ENCODE results near the gene UNC5A. TPM values are rescaled to one million over a fixed set of nuclear protein-coding genes. Genes with fewer than 3 reads are reported as not detected.
A peak's percentile ranks its signal among the peaks of the same experiment; 100 is the strongest.

Gene UNC5A
- total RNA-seq, 1 donor = not detected

- Histone ChIP-seq H3K27me3 (ENCODE audit: insufficient read depth, low read length) (no peaks in the 10 kb centered on the region), H3K4me1 (ENCODE audit: insufficient read depth, low read length) (no peaks in the 10 kb centered on the region), H3K9me3 (ENCODE audit: low read depth, low read length) (no peaks in the 10 kb centered on the region), H3K4me3 (ENCODE audit: low read length) (no peak overlapping the region)
These were observed 76.2 kb downstream of the UNC5A start for GRCh38 chr5:176886336-176887251.

GRCh38 chr5:176887252-176887849 lies 77.0 kb downstream of the UNC5A start:
- H3K27me3 ChIP-seq (ENCODE audit: insufficient read depth, low read length) = no peaks in the 10 kb centered on the region
- H3K9me3 ChIP-seq (ENCODE audit: low read depth, low read length) = no peaks in the 10 kb centered on the region
- no peak overlapping the region for H3K4me3 ChIP-seq (ENCODE audit: low read length)
- peaks cover 6% of the 10 kb centered on the region for H3K4me1 ChIP-seq (ENCODE audit: insufficient read depth, low read length)

- H3K4me1 ChIP-seq (ENCODE audit: insufficient read depth, low read length) = peaks cover 15% of the 10 kb centered on the region
- H3K27me3 ChIP-seq (ENCODE audit: insufficient read depth, low read length) = no peaks in the 10 kb centered on the region
- H3K4me3 ChIP-seq (ENCODE audit: low read length) = no peak overlapping the region
- H3K9me3 ChIP-seq (ENCODE audit: low read depth, low read length) = no peaks in the 10 kb centered on the region
These were observed 77.9 kb downstream of the UNC5A start for GRCh38 chr5:176888016-176888864.

DNA sequence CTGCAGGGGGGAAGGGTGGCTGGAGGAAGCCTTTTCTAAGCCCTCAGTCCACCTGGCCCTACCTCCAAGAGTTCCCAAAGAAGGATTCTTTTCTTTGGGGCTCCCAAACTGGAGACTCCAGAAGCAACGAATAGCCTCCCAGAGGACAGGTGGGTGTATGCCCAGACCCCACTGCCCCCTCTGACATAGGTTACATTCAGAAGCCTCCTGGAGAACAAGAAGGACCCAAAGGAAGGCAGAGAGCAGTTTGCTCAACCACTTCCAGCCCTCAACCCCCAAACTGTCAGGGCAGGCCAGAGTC lies 78.5 kb downstream of the UNC5A start:
- H3K27me3 ChIP-seq (ENCODE audit: insufficient read depth, low read length) = no peaks in the 10 kb centered on the region
- peaks cover 20% of the 10 kb centered on the region for H3K4me1 ChIP-seq (ENCODE audit: insufficient read depth, low read length)
- no peak overlapping the region for H3K4me3 ChIP-seq (ENCODE audit: low read length)
- H3K9me3 ChIP-seq (ENCODE audit: low read depth, low read length) = no peaks in the 10 kb centered on the region

DNA sequence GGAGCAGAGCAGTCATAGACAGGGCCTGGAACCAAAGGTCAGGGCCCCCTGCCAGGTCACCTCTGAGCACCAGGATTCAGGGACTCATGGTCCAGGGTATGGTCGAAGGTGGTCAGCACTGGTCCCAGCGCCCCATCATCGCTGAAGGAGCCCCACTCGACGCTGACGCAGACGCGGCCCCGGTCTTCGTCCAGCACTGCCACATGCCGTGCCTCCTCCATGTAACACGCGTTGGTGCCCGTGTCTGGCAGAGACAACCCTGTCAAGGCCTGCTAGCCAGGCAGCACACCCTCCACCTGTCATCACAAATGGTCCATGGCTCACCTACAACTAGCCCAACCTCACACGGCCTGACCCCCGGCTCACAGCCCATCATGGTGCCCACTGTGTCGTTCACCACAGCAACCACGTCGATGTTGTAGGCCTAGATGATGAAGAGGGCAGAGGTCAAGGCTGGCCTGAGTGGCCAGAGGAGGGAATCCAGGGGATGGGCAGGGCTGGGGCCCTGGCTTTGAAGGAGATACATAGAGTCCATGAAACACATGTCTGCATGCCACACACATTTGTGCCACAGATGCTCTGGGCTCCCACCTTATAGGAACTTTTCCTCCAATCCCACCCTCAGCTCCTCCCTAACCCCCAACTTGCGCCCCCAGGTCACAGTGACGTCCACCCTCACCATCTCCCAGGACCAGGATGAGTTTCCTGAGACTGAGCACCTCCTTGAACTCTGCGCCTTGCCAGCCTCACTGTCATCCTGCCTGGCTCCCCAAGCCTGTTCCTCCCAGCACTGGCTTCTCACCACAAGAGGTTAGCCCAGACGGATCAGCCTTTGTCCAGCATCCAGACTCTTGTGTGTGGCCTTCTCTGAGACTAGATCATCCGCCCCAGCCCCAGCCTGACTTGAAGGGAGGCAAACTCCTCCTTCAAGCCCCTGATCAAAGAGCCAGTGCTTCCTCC lies 79.2 kb downstream of the UNC5A start:
- Histone ChIP-seq H3K9me3 (ENCODE audit: low read depth, low read length) (no peaks in the 10 kb centered on the region), H3K27me3 (ENCODE audit: insufficient read depth, low read length) (no peaks in the 10 kb centered on the region), H3K4me1 (ENCODE audit: insufficient read depth, low read length) (peaks cover 28% of the 10 kb centered on the region), H3K4me3 (ENCODE audit: low read length) (no peak overlapping the region)

DNA sequence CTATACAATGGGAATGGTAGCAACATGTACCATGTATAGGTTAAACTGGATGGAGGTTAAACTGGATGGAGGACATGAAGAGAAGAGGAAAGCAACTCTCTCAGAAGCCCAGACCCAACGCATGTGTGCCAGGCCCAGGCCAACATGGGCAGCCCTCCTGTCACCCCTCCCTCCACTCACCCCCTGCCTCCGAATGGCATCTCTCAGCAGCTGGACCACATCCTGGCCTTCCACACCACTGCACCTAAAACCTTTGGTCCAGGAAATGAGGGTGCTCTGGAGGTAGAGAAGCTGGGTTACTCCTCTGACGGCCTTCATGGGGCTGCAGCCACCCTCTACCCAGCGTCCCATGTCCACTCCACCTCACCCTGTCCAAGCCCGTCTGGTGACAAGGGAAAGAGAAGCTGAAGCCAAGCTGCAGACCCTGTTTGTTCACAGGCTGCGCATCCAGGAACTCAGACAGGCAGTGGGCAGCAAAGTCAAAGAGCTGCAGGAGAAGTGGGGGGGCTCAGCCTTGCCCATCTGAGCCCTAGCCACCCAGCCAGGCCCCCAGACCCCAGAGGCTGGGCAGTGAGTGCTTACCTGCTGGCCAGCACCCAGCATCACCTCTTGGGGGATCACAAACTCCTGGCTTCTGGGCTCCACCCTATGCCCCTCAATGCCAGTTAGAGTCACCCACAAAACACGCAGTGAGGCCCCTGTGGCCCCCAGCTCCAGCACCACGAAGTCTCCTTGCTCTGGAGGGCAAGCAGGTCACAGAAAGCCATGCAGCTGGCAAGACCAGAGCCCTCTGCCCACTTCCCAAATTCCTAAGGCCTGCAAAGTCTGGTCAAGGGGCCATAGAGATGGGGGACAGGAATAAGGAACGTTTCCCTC lies 80.3 kb downstream of the UNC5A start:
- no peaks in the 10 kb centered on the region for H3K9me3 ChIP-seq (ENCODE audit: low read depth, low read length)
- peaks cover 39% of the 10 kb centered on the region for H3K4me1 ChIP-seq (ENCODE audit: insufficient read depth, low read length)
- H3K27me3 ChIP-seq (ENCODE audit: insufficient read depth, low read length) = no peaks in the 10 kb centered on the region
- no peak overlapping the region for H3K4me3 ChIP-seq (ENCODE audit: low read length)

GRCh38 chr5:176891331-176891958 lies 81.1 kb downstream of the UNC5A start:
- no peaks in the 10 kb centered on the region for H3K27me3 ChIP-seq (ENCODE audit: insufficient read depth, low read length)
- H3K4me1 ChIP-seq (ENCODE audit: insufficient read depth, low read length) = peaks cover 46% of the 10 kb centered on the region
- H3K9me3 ChIP-seq (ENCODE audit: low read depth, low read length) = no peaks in the 10 kb centered on the region
- no peak overlapping the region for H3K4me3 ChIP-seq (ENCODE audit: low read length)

GRCh38 chr5:176892663-176893062 lies 82.3 kb downstream of the UNC5A start:
- Histone ChIP-seq H3K4me1 (ENCODE audit: insufficient read depth, low read length) (peaks cover 58% of the 10 kb centered on the region), H3K27me3 (ENCODE audit: insufficient read depth, low read length) (no peaks in the 10 kb centered on the region), H3K9me3 (ENCODE audit: low read depth, low read length) (no peaks in the 10 kb centered on the region), H3K4me3 (ENCODE audit: low read length) (no peak overlapping the region)

- H3K4me1 ChIP-seq (ENCODE audit: insufficient read depth, low read length) = peaks cover 70% of the 10 kb centered on the region
- no peaks in the 10 kb centered on the region for H3K9me3 ChIP-seq (ENCODE audit: low read depth, low read length)
- no peaks in the 10 kb centered on the region for H3K27me3 ChIP-seq (ENCODE audit: insufficient read depth, low read length)
- H3K4me3 ChIP-seq (ENCODE audit: low read length) = no peak overlapping the region
These were observed 83.9 kb downstream of the UNC5A start for GRCh38 chr5:176894298-176894697.

DNA sequence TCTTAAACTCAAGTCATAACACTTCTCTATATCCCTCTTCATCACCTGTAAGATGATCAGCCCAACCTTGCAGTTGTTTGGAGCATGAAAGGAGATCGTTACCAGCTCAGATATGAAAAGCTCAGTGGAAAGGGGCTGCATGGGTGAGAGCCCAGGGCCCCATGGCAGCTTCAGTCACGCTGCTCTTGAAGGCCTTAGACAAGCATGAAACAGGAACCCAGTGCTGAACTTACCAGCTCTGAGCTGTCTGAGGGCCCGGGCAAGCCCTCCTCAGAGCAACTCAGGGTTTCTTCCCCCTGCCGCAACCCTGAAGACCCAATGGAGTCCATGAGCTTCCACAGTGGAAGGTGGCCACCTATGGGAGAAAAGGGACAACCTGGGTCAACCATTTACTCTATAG lies 85.5 kb downstream of the UNC5A start:
- no peaks in the 10 kb centered on the region for H3K9me3 ChIP-seq (ENCODE audit: low read depth, low read length)
- H3K4me1 ChIP-seq (ENCODE audit: insufficient read depth, low read length) = peaks cover 85% of the 10 kb centered on the region
- no peak overlapping the region for H3K4me3 ChIP-seq (ENCODE audit: low read length)
- no peaks in the 10 kb centered on the region for H3K27me3 ChIP-seq (ENCODE audit: insufficient read depth, low read length)

DNA sequence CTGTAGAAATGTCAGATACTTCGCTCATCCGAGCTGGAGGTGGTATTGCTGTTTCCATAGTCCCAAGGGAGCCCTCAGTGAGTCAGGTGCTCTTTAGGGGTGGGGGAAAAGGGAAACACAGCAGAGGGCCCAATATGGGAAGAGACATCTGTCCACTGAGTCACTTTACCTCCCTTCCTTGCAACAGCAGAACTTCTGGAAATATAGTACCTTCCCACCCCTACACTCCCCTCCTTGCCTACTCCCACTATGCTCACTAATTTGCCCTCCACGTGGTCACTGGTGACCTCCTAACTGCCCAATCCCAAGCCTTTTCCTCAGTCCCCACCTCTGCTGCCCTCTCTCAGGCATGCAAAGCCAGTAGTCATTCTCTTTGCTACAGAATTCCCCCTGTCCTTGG lies 86.9 kb downstream of the UNC5A start:
- H3K4me1 ChIP-seq (ENCODE audit: insufficient read depth, low read length) = peaks cover 95% of the 10 kb centered on the region
- H3K4me3 ChIP-seq (ENCODE audit: low read length) = peak overlapping the region; percentile 55
- no peaks in the 10 kb centered on the region for H3K9me3 ChIP-seq (ENCODE audit: low read depth, low read length)
- H3K27me3 ChIP-seq (ENCODE audit: insufficient read depth, low read length) = no peaks in the 10 kb centered on the region

GRCh38 chr5:176899296-176899891 lies 89.0 kb downstream of the UNC5A start, which contains the start of gene HK3:
HK3 (minus strand) TSS chr5:176899346; CDS start chr5:176896159, 3,187 bp downstream.
- Histone ChIP-seq H3K4me1 (ENCODE audit: insufficient read depth, low read length) (peaks cover 91% of the 10 kb centered on the region), H3K4me3 (ENCODE audit: low read length) (peak within 1 kb of the TSS; percentile 55), H3K27me3 (ENCODE audit: insufficient read depth, low read length) (no peaks in the 10 kb centered on the region), H3K9me3 (ENCODE audit: low read depth, low read length) (no peaks in the 10 kb centered on the region)
